ENCODE measurements around the gene ANKRD44.

Gene ANKRD44

DNA sequence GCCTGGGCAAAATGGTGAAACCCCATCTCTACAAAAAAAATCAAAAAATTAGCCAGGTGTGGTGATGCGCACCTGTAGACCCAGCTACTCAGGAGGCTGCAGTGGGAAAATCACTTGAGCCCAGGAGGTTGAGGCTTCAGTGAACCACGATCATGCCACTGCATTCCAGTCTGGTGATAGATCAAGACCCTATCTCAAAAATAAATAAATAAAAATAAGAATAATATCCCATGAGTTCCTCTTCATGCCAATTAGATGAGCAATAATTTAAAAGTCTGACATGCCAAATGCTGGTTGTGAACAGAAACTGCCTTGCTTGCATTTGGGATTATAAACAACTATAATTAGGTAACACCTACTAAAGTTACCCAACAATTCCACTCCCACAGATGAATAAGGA lies 22.1 kb upstream of the ANKRD44 start:
- Histone ChIP-seq H3K9me3 (ENCODE audit: insufficient read depth, low read length) (no peaks in the 10 kb centered on the region; the same call in 1 of the 2 replicates), H3K4me1 (ENCODE audit: insufficient read depth, insufficient read length) (no peaks in the 10 kb centered on the region), H3K4me3 (ENCODE audit: insufficient read length, low read depth) (no peak overlapping the region), H3K27me3 (ENCODE audit: insufficient read depth, insufficient read length) (no peaks in the 10 kb centered on the region), H3K9ac (ENCODE audit: insufficient read length, low read depth) (no peak overlapping the region), H3K36me3 (ENCODE audit: insufficient read depth, insufficient read length, low read length) (no peaks in the 10 kb centered on the region)
- no peak for TF ChIP-seq YY1 (IDR thresholded peaks at IDR 0.05; ENCODE audit: insufficient read depth, insufficient read length)
- no peak for TF ChIP-seq ZNF274 (IDR thresholded peaks at IDR 0.05; ENCODE audit: low read depth, low read length)
- TF ChIP-seq SUZ12 (IDR thresholded peaks at IDR 0.05; ENCODE audit: extremely low read depth, insufficient read depth, insufficient read length), result no peak
- no peak for DNase-seq (ENCODE audit: low read depth, low spot score)

DNA sequence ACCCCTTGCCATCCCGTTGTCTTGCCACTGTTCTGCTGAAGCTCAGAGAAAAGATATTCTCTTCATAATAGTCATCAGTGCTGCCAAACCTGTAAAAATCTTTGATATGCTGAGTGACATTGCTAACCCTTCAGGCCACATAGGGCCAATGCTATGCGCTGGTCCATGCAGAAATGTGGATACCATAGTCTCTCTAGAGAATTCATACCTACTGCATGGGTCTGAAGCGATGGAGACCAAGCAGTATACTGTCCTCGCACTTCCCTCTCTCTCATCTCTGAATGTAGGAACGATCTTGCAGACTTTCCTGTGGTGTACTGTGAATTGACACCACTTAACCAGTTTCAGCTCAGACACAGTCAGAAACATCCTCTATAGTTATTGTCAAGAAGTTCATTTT lies 17.9 kb upstream of the ANKRD44 start:
- H3K9me3 ChIP-seq (ENCODE audit: insufficient read depth, low read length), result no peaks in the 10 kb centered on the region; the same call in 1 of the 2 replicates
- H3K27me3 ChIP-seq (ENCODE audit: insufficient read depth, insufficient read length), result no peaks in the 10 kb centered on the region
- no peak overlapping the region for H3K9ac ChIP-seq (ENCODE audit: insufficient read length, low read depth)
- H3K36me3 ChIP-seq (ENCODE audit: insufficient read depth, insufficient read length, low read length), result no peaks in the 10 kb centered on the region
- H3K4me3 ChIP-seq (ENCODE audit: insufficient read length, low read depth), result no peak overlapping the region
- H3K4me1 ChIP-seq (ENCODE audit: insufficient read depth, insufficient read length), result peaks cover under 1% of the 10 kb centered on the region
- no peak for DNase-seq (ENCODE audit: low read depth, low spot score)
- TF ChIP-seq SUZ12 (IDR thresholded peaks at IDR 0.05; ENCODE audit: extremely low read depth, insufficient read depth, insufficient read length) (no peak), YY1 (IDR thresholded peaks at IDR 0.05; ENCODE audit: insufficient read depth, insufficient read length) (no peak), ZNF274 (IDR thresholded peaks at IDR 0.05; ENCODE audit: low read depth, low read length) (no peak)

DNA sequence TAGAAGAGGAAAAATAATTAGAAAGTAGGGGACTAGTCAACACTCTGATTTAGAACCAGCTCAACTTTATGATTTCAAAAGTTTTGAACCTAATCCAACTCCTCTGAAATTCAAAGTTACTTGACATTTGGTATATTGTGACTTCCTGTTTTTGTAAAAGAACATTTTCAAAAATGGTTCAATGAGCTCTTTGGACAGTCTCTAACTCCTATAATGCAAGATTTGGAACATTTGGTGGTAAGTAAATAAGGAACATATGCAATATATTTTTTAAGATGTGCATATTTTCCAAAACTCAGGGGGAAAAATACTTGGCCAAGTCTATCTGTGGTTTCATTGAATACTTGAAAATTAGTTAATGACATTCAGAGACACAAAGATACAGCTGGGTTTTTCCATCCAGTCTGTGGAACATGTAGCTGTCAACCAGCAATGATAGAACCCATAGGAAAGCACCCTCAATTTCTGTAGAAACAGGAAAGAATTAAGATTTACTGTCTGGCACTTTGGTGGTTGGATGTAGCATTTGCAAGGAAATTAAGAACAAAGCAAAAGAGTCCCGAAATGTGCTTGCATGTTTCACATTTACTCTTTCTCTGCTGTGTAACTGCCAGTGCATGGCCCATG lies 17.0 kb upstream of the ANKRD44 start:
- Histone ChIP-seq H3K9ac (ENCODE audit: insufficient read length, low read depth) (no peak overlapping the region), H3K27me3 (ENCODE audit: insufficient read depth, insufficient read length) (no peaks in the 10 kb centered on the region), H3K9me3 (ENCODE audit: insufficient read depth, low read length) (no peaks in the 10 kb centered on the region; the same call in 1 of the 2 replicates), H3K4me3 (ENCODE audit: insufficient read length, low read depth) (no peak overlapping the region), H3K36me3 (ENCODE audit: insufficient read depth, insufficient read length, low read length) (no peaks in the 10 kb centered on the region), H3K4me1 (ENCODE audit: insufficient read depth, insufficient read length) (peaks cover 3% of the 10 kb centered on the region)
- DNase-seq (ENCODE audit: low read depth, low spot score), result no peak
- TF ChIP-seq ZNF274 (IDR thresholded peaks at IDR 0.05; ENCODE audit: low read depth, low read length) (no peak), SUZ12 (IDR thresholded peaks at IDR 0.05; ENCODE audit: extremely low read depth, insufficient read depth, insufficient read length) (no peak), YY1 (IDR thresholded peaks at IDR 0.05; ENCODE audit: insufficient read depth, insufficient read length) (no peak)

DNA sequence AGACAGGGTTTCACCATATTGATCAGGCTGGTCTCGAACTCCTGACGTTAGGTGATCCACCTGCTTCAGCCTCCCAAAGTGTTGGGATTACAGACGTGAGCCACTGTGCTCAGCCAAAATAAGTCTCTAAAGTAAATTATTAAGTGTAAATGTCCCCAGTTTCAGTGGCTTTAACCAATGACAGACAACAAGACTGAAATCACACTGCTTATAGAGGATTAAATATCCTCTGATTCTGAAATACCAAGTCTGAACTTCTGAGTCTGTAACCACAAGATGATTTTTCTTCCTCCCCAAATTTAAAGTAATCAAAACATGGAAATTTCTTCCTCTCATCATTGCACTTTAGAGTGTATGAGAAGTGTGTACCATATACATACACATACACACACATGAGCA lies 16.5 kb upstream of the ANKRD44 start:
- Histone ChIP-seq H3K27me3 (ENCODE audit: insufficient read depth, insufficient read length) (no peaks in the 10 kb centered on the region), H3K4me1 (ENCODE audit: insufficient read depth, insufficient read length) (peaks cover 3% of the 10 kb centered on the region)
- DNase-seq (ENCODE audit: low read depth, low spot score), result no peak

DNA sequence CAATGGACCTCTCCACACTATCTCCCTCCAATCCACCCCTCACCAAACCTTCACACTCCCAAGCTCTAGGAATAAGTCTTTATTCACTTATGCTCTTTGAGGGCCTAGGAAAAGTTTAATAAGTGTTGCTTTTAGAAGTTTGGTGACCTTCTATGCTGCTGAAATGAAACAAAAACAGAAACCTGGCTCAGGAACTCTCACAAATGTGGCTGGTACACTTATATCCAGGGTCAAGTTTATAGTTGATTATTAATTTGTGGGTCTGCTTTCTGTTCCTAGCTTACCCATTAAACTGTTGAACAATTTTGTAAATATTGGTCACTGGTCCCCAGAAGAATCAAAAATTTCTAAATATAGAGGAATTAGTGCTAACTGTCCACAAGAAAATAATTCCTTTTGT lies 14.2 kb upstream of the ANKRD44 start:
- H3K27me3 ChIP-seq (ENCODE audit: insufficient read depth, insufficient read length), result no peaks in the 10 kb centered on the region
- no peak overlapping the region for H3K9ac ChIP-seq (ENCODE audit: insufficient read length, low read depth)
- no peaks in the 10 kb centered on the region for H3K9me3 ChIP-seq (ENCODE audit: insufficient read depth, low read length)
- H3K36me3 ChIP-seq (ENCODE audit: insufficient read depth, insufficient read length, low read length), result no peaks in the 10 kb centered on the region
- TF ChIP-seq YY1 (IDR thresholded peaks at IDR 0.05; ENCODE audit: insufficient read depth, insufficient read length) (no peak), SUZ12 (IDR thresholded peaks at IDR 0.05; ENCODE audit: extremely low read depth, insufficient read depth, insufficient read length) (no peak)
- no peak overlapping the region for H3K4me3 ChIP-seq (ENCODE audit: insufficient read length, low read depth)
- no peak for DNase-seq (ENCODE audit: low read depth, low spot score)
- H3K4me1 ChIP-seq (ENCODE audit: insufficient read depth, insufficient read length), result peaks cover 3% of the 10 kb centered on the region

More for the DNA sequence above, 16.5 kb upstream of the ANKRD44 start:
- Histone ChIP-seq H3K9me3 (ENCODE audit: insufficient read depth, low read length) (no peaks in the 10 kb centered on the region; the same call in 1 of the 2 replicates), H3K9ac (ENCODE audit: insufficient read length, low read depth) (no peak overlapping the region), H3K4me3 (ENCODE audit: insufficient read length, low read depth) (no peak overlapping the region), H3K36me3 (ENCODE audit: insufficient read depth, insufficient read length, low read length) (no peaks in the 10 kb centered on the region)
- TF ChIP-seq SUZ12 (IDR thresholded peaks at IDR 0.05; ENCODE audit: extremely low read depth, insufficient read depth, insufficient read length), result no peak
- TF ChIP-seq YY1 (IDR thresholded peaks at IDR 0.05; ENCODE audit: insufficient read depth, insufficient read length), result no peak
- no peak for TF ChIP-seq ZNF274 (IDR thresholded peaks at IDR 0.05; ENCODE audit: low read depth, low read length)

DNA sequence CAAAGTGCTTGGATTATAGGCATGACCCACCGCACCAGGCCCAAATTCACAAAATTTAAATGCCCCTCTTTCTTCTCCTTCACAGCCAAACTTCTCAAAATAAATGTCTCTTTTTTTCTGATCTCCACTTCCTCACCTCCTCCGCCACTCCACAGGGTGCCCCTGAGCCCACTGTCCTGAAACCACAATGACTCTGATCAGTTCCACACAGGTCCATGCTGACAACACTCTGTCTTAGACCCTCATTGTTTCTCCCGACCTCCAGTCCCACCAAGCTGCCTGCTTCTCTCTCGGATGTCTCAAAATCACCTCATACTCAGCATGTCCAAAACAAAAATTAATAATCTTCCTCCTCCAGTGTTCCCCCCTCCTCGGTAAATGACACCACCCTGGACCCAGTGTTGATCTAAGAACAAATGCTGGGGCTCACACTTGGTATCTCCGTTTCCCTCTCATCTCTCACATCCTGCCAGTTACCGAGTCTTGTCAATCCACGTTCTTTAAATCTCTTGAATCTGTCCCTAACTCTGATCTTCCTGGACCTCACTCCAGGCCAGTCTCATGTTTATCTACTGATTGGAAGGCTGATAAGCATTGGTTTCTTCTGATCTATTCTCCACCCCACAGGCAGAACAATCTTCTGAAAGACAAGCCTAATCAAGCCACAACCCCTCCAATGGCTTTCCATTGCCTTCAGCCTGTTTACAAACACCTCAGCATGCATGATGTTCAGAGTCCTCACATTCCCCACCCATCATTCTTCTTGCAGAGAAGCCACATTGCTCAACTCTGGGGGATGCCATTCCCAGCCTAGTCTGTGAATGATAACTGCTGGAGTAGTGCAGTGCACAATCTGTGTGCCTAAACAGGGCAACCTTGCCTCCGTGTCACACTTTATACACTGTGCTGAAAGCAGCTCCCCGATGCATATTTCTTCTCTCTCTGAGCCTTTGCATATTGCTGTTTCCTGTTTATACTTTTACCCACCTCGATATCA lies 12.4 kb upstream of the ANKRD44 start:
- no peak overlapping the region for H3K4me3 ChIP-seq (ENCODE audit: insufficient read length, low read depth)
- H3K9ac ChIP-seq (ENCODE audit: insufficient read length, low read depth), result no peak overlapping the region
- no peak for DNase-seq (ENCODE audit: low read depth, low spot score)
- TF ChIP-seq SUZ12 (IDR thresholded peaks at IDR 0.05; ENCODE audit: extremely low read depth, insufficient read depth, insufficient read length) (no peak), YY1 (IDR thresholded peaks at IDR 0.05; ENCODE audit: insufficient read depth, insufficient read length) (no peak)
- no peaks in the 10 kb centered on the region for H3K36me3 ChIP-seq (ENCODE audit: insufficient read depth, insufficient read length, low read length)
- no peaks in the 10 kb centered on the region for H3K9me3 ChIP-seq (ENCODE audit: insufficient read depth, low read length)
- H3K4me1 ChIP-seq (ENCODE audit: insufficient read depth, insufficient read length), result peaks cover 3% of the 10 kb centered on the region
- no peaks in the 10 kb centered on the region for H3K27me3 ChIP-seq (ENCODE audit: insufficient read depth, insufficient read length)

DNA sequence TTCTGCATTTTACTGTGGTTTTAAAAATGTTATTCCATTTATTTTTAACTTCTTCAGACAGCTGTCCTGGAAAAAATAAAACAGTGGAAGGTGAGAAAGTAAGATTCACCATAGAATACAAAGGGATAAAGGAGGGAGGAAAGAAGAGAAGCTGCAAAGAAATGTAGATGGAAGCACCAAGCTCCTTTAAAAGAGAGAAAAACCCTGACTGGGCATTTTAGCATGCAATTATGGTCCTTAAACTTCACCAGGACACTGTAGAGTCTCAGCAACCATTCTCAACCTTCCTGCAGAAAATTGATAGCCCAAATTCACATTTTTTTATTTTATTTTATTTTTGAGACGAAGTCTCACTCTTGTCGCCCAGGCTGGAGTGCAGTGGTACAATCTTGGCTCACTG lies 11.6 kb upstream of the ANKRD44 start:
- no peak overlapping the region for H3K9ac ChIP-seq (ENCODE audit: insufficient read length, low read depth)
- TF ChIP-seq YY1 (IDR thresholded peaks at IDR 0.05; ENCODE audit: insufficient read depth, insufficient read length) (no peak), ZNF274 (IDR thresholded peaks at IDR 0.05; ENCODE audit: low read depth, low read length) (no peak), SUZ12 (IDR thresholded peaks at IDR 0.05; ENCODE audit: extremely low read depth, insufficient read depth, insufficient read length) (no peak)

More for the DNA sequence above, 11.6 kb upstream of the ANKRD44 start:
- Histone ChIP-seq H3K4me1 (ENCODE audit: insufficient read depth, insufficient read length) (peaks cover 3% of the 10 kb centered on the region), H3K4me3 (ENCODE audit: insufficient read length, low read depth) (no peak overlapping the region), H3K9me3 (ENCODE audit: insufficient read depth, low read length) (no peaks in the 10 kb centered on the region), H3K36me3 (ENCODE audit: insufficient read depth, insufficient read length, low read length) (no peaks in the 10 kb centered on the region), H3K27me3 (ENCODE audit: insufficient read depth, insufficient read length) (no peaks in the 10 kb centered on the region)
- DNase-seq (ENCODE audit: low read depth, low spot score), result no peak
